Mucosa of descending colon (tissue), 3 donors: ENCODE measurements around the gene EFCAB12. TPM values are rescaled to one million over a fixed set of nuclear protein-coding genes. Genes with fewer than 3 reads are reported as not detected.

Source experiments
- ATAC-seq: fragments of 200-7000 bp; cut with Tn5 transposase; one replicate; pipeline ENCODE4 v1.9.1; 2020; ENCODE audit warnings: mild to moderate bottlenecking, moderate library complexity
- DNase-seq, 3 donors: peaks; one replicate each; pipeline ENCODE4 v3.0.0-alpha.2; 2020
- H3K36me3 ChIP-seq: fragments of 200-600 bp; one replicate; pipeline ENCODE4 v1.8.0; 2021; ENCODE audit warnings: low read depth, mild to moderate bottlenecking
- H3K4me1 ChIP-seq: fragments of 200-600 bp; one replicate; pipeline ENCODE4 v1.8.0; 2021; ENCODE audit warnings: low read depth, mild to moderate bottlenecking
- H3K4me3 ChIP-seq: fragments of 200-600 bp; one replicate; pipeline ENCODE4 v1.8.0; 2021; ENCODE audit warnings: mild to moderate bottlenecking
- H3K9me3 ChIP-seq: fragments of 200-600 bp; one replicate; pipeline ENCODE4 v1.8.0; 2021; ENCODE audit warnings: mild to moderate bottlenecking
- intact Hi-C, 2 donors: fragments of 100-400 bp; cut with DNase I in 1 of 2; cut with micrococcal nuclease in 1 of 2; formaldehyde crosslinking; loops; one replicate each; pipeline versions ENCODE4 v1.11.0 to v1.11.1; 2022; cut with DNase I, micrococcal nuclease
- total RNA-seq, 3 donors: library from RNA; stranded (reverse); fragmentation: NEBNext Ultra II Directional in 2 of 3; extraction: Animal tissue kit (Norgen Biotek cat#: 25700) in 2 of 3; gene quantifications; one replicate each; pipeline versions ENCODE4 v1.2.1 to v1.2.4, GENCODE V29; 2021 to 2023
- TF ChIP-seq, protein P1 (sequence below): fragments of 200-600 bp; IDR thresholded peaks from one replicate; pipeline ENCODE4 v1.8.0; 2022; ENCODE audit warnings: antibody characterized with exemption, mild to moderate bottlenecking
- donor health status: DM: no; HTN: no; CAD: no; lungs with moderate emphysema.
- donor health status: DM: no; HTN: no; CAD: no.
- donor health status: DM: no; HTN: yes; CAD: no.

Gene EFCAB12
- total RNA-seq, 3 donors from 2014 or later, result 0.38 to 0.69 (median 0.58) TPM

DNA sequence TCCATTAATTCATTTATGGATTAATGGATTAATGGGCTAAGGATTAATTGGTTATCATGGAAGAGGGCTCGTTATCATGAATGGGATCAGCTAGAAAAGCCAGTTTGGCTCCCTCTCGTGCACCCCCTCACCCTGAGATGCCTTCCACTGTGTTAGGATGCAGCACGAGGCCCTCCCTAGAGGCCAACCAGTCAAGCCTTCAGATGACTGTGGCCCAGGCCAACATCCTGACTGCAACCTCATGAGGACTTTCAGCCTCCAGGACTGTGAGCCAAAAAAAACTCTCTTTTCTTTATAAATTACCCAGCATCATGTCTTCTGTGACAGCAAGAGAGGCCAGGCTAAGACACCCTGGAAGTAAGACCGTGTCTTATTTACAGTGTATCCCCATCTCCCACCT, 9.0 kb downstream of the EFCAB12 start:
- no peaks in the 10 kb centered on the region for H3K4me1 ChIP-seq
- intact Hi-C loops, result no loop called here

DNA sequence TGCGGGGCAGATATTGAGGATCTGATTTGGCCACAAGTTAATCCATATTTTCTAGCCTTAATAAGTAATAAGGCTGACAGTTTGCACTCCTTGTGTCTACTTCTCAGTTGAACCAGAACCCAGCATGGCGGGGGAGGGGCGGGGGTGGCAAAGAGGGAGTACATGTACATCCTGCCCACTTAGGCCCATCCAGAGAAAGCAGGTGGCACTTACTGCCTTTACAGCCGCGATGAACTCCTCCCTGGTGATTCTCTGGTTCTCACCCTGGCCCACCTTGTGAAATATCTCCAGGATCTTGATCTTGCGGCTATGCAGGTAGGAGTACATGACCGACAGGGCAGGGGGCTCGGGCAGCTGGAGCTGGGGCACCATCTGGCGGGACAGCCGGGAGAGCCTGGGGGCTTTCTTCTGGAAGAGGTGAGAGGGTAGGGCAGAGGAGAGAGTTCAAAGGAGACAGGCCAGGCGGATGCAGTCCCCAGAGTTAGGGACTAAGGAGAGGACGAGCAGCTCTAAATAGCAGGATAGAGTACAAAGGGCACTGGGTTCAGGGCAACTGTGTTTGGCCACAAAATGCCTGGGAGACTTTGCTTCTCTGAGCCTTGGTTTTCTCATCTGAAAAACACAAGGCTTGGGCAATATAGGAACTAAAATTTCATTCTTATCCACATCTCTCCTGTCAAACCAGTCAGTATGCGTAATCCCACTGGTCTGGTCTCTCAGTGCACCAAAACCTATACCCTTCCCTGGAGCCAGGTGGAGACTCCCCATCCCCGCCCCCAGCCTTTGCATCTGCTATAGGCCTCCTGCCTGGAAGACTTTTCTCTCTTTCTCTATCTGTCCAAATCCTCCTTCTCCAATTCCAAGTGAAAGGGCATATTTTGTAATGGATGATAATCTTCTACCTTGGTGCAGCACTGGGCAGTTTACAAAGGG, 10.1 kb downstream of the EFCAB12 start:
- Histone ChIP-seq H3K9me3 (no peaks in the 10 kb centered on the region), H3K4me1 (no peaks in the 10 kb centered on the region), H3K4me3 (no peak overlapping the region), H3K36me3 (no peaks in the 10 kb centered on the region)
- TF ChIP-seq, protein P1, sequence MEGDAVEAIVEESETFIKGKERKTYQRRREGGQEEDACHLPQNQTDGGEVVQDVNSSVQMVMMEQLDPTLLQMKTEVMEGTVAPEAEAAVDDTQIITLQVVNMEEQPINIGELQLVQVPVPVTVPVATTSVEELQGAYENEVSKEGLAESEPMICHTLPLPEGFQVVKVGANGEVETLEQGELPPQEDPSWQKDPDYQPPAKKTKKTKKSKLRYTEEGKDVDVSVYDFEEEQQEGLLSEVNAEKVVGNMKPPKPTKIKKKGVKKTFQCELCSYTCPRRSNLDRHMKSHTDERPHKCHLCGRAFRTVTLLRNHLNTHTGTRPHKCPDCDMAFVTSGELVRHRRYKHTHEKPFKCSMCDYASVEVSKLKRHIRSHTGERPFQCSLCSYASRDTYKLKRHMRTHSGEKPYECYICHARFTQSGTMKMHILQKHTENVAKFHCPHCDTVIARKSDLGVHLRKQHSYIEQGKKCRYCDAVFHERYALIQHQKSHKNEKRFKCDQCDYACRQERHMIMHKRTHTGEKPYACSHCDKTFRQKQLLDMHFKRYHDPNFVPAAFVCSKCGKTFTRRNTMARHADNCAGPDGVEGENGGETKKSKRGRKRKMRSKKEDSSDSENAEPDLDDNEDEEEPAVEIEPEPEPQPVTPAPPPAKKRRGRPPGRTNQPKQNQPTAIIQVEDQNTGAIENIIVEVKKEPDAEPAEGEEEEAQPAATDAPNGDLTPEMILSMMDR, result no peak
- DNase-seq (no peak), ATAC-seq (no peak)
- intact Hi-C loops, result no loop called here

More for the DNA sequence above, 9.0 kb downstream of the EFCAB12 start:
- ATAC-seq, result no peak
- no peak for DNase-seq
- H3K36me3 ChIP-seq, result no peaks in the 10 kb centered on the region
- TF ChIP-seq, protein P1, result no peak
- no peak overlapping the region for H3K4me3 ChIP-seq
- H3K9me3 ChIP-seq, result no peaks in the 10 kb centered on the region

DNA sequence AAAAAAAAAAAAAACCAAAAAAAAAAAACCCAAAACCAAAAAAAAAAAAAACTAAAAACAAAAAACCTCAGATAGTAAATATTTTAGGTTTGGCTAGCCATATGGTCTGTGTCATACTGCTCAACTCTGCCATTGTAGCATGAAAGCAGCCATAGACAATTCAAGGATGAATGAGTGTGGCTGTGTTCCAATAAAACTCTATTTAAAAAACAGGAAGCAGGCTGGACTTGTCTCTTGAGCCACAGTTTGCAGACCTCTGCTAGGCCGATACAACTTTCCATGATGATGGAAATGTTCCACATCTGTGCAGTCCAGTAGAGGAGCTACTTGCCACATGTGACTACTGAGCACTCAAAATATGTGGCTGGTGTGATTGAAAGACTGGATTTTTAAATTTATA, 11.1 kb downstream of the EFCAB12 start:
- ATAC-seq, result no peak
- peaks cover 5% of the 10 kb centered on the region for H3K4me1 ChIP-seq
- no peaks in the 10 kb centered on the region for H3K9me3 ChIP-seq
- H3K36me3 ChIP-seq, result no peaks in the 10 kb centered on the region
- intact Hi-C loops, result no loop called here
- H3K4me3 ChIP-seq, result no peak overlapping the region
- TF ChIP-seq, protein P1, result no peak
- DNase-seq, result no peak

DNA sequence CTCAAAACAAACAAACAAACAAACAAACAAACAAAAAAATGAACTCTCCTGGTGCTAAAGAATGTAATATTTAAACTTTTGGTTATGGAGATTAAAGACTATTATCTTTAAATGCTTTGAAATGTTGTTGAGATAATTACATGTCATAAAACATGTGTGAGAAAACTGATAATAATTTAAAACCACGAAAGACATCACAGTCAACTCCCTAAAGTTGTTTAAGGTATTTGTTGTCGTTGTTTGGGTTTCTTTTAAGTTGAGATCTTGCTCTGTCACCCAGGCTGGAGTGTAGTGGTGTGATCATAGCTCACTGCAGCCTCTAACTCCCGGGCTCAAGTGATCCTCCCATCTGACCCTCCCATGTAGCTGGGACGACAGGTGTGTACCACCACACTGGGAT, 12.0 kb downstream of the EFCAB12 start:
- Histone ChIP-seq H3K4me3 (no peak overlapping the region), H3K36me3 (no peaks in the 10 kb centered on the region), H3K9me3 (no peaks in the 10 kb centered on the region), H3K4me1 (peaks cover 5% of the 10 kb centered on the region)
- TF ChIP-seq, protein P1, result no peak
- ATAC-seq, result no peak
- no peak for DNase-seq
- intact Hi-C loops, result no loop called here

GRCh38 chr3:129415830-129416229, 12.6 kb downstream of the EFCAB12 start:
- intact Hi-C loops, result no loop called here
- no peak for DNase-seq

More at GRCh38 chr3:129415830-129416229, 12.6 kb downstream of the EFCAB12 start:
- H3K4me3 ChIP-seq, result no peak overlapping the region
- H3K4me1 ChIP-seq, result peaks cover 5% of the 10 kb centered on the region
- ATAC-seq, result no peak
- TF ChIP-seq, protein P1, result no peak
- no peaks in the 10 kb centered on the region for H3K36me3 ChIP-seq
- H3K9me3 ChIP-seq, result no peaks in the 10 kb centered on the region
